GM21367 (cell line): Measurements from ENCODE around the gene SCN10A.

Experiments
- ATAC-seq: cut with Tn5 transposase; IDR thresholded peaks from one replicate; pipeline ENCODE4 v1.9.1; 2021; ENCODE audit not compliant: unreplicated experiment

The SCN10A gene

DNA sequence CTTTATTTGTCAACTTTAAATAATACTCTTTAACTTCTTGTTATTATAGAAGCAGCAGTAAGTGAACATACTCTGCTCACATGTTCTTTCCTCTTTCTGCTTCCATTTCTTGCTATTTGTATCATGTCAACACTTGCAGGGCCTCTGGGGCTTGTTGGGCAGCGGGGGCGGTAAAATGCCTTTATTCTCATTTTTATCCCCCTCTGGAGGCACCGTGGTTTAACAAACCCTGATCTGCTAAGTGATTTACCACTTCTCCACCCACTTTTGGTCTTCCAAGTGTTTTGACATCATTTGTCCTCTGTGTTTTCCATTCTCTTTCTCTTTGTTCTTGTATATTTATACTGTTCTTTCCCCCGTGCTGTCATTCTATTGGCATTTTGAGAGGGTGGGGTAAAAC, 33.9 kb downstream of the SCN10A start:
- ATAC-seq: no peak

DNA sequence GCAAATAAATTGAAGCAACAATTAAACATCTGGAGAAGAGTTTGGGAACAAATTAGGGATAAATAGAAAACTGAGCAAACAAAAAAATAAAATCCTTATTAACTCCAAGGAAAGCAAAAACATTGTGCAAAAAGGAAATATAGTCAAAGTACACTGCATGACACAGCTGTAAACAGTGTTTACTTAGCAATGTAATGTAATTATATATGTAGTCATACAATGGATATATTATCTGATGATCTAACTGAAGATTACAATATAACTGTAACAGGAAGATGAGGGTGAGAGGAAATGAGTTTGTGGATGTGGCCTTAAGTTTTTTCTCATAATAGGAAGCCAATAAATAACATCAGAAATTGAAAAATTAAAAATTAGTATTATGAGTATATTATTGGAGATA, 42.5 kb downstream of the SCN10A start:
- no peak for ATAC-seq

DNA sequence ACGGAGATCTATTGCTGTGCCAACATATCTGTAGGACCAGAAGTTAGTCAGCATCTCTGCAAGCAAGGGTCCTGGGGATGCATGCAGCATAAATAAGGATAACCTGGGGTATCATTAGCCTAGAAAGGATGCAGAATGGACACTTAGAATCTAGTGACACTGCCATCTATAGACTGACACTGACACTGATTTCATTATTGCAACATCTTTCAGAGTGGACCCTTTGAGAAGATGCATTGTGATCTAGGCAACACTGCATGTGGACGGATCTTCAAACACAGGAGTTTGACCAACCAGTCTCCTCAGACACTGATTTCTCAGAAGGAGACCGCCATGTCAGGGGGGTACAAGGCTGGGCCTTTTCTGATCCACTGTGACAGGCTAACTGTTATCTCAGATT, 52.4 kb downstream of the SCN10A start:
- ATAC-seq: no peak

DNA sequence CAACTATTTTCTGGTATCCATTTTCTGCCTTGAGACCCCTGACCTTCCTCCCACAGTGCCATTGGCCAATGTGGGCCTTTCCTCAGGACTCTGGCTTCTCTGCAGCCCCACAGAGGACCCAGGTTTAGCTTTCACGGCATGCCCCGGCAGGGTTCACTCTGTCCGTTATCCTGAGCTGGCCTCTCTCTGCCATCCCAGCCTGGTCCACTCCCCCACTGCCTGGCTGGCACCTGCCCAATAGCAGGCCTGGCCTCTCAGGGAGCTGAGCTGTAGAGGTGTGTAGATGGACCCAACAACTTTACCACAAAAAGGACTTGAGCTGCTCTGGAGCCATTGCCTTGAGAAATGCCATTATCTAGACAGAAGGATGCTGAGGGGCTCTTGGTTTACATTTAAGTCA, 57.5 kb downstream of the SCN10A start:
- no peak for ATAC-seq

DNA sequence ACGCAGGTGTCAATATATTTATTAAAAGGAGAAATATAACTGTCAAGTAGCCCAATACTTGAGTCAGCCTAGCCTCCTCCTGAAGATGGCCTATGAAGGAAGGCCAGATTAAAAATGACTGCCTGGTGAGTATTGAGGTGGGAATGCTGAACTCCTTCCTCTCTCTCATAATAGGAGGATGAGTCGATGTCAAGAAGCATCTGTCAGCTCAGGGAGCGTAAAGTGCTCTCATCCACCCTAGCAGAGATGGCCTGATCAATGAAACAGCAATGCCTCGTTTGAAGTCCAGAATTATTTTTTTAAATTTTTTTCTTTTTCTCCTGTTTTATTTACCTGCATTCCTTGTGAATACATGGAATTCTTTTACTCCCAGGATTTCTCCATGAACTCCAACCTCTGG, 58.3 kb downstream of the SCN10A start:
- no peak for ATAC-seq

DNA sequence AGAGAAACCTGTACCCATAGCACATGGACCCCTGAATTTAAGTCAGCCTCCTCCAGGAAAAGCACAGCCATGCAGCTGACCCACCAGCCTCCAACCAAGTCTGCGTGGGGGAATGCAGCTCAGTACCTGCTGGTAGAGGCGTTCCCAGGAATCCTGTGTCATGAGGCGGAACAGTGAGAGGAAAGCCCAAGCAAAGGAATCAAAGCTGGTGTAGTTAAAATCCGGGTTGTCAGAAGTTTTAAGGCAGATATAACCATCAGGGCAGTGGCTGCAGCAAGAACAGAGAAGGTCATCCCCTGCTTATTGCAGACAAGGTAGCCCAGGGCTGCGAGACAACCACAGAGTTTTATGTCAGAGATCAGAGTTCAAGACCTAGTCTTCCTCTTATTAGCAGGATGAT, 59.1 kb downstream of the SCN10A start:
- ATAC-seq: no peak

DNA sequence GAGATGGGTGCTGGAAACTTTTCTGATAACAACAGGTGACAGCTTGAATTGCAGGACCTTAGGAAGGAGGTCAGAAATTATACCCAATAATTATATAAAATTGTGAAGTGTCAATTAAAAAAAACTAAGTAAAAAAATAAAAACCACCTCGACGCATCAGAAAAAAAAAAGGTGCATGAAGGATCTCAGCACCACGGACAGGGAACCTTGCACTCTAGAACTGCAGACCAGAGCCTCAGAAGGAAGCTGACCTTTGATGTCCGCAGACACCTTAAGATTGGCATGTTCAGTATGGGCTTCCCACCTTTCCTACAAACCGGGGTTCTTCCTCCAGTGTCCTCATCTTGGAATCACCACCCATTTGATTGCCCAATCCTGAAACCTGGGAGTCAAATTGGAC, 60.9 kb downstream of the SCN10A start:
- ATAC-seq: no peak

DNA sequence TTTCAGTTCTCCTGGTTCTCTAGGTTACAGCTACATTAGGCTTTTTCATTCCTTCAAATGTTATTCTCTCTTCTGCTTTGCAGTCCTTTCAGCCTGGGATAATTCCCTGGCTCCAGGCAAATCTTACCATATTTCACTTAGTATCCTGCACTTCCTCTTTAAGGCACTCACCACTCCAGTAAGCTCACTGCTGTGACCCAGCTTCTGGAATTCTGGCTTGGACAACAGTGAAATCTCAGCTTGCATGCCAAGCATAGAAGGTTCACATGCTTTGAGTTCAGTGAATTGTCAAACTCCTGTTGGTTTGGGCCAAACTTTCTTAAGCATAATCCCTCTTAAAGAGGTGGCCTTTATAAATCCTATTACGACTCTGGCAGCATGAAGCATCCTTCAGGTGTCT, 69.4 kb downstream of the SCN10A start:
- ATAC-seq: no peak

DNA sequence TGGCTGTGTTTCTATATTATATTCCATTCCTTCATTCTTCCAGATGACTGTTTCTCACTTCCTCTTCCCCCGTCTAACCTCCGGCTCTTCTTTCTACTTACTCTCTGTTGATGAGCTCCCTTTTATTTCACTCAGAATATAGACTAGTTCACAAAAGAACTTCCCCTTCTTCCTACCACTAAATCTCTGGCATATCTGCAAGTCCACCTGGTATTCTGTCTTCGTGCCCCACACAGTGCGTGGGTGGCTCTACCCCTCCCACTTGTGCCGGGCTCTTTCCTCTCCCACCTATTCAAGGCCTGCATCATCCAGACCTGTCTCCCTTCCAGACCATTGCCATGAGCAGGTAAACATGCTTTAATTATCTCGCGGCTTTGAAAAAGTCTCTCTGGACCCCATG, 73.0 kb downstream of the SCN10A start:
- no peak for ATAC-seq

DNA sequence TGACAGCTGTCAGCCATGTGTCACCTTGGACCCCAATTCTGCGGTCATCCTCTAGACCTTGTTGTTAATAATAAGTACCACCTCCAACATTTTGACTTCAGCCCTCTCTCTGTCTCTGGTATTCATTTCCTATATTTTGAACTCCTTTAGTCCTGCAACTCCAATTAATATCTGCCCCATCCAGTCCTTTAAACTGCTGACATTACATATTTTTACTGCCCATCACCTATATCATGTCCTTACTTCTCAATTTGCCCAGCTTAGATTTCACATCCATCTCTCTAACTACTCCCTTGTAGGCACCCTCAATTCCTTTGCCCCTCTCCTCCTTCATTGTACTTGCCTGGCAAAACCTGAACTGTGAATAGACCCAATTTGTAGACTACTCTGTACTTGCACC, 73.5 kb downstream of the SCN10A start:
- ATAC-seq: no peak

DNA sequence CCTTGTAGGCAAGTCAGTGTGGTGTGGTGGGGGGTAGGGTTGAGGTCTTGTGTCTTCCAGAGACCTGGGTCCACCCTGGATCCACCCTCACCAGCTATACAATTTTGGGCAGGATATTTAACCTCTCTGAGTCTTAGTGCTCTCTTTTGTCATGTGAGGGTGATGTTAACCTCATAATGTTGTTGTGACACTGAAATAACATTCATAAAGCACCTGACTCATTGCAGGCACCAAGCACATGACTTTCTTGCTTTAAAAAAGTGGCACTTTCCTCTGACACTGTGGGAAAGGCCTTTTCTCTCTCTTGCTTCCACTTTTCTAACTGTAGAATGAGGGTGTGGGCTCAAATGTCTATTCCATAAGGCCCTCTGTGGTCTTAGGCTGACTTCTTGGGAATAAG, 75.5 kb downstream of the SCN10A start:
- no peak for ATAC-seq

DNA sequence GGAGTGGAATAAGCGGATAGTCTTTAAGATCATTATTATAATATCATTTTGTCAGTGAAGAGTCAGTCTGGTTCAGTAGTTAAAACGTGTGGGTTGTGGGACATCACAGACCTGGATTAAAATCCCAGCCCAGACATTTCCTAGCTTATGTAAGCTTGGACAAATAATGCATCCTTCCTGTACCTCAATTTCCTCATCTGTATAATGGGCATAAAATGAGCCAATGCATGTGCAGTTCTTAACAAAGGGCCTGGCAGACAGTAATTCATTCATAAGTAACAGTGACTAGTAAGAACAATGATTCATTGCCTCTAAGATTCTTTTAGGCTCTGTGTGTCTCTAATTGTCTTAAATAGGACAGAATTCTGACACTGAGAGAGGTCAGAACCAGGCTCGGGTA, 76.1 kb downstream of the SCN10A start:
- ATAC-seq: no peak

DNA sequence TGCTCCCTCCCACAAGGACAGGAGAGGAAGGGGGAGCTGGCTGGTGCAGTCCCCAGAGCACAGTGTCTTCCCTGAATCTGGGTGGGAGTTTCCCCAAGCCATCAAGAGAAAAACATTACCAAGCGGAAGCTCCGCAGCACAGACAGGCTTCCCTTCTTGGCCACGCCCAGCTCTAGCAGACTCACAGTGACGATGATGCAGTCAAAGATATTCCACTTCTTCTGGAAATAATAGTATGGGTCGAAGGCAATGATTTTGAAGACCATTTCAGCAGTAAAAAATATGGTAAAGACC, 76.7 kb downstream of the SCN10A start:
- ATAC-seq: no peak

DNA sequence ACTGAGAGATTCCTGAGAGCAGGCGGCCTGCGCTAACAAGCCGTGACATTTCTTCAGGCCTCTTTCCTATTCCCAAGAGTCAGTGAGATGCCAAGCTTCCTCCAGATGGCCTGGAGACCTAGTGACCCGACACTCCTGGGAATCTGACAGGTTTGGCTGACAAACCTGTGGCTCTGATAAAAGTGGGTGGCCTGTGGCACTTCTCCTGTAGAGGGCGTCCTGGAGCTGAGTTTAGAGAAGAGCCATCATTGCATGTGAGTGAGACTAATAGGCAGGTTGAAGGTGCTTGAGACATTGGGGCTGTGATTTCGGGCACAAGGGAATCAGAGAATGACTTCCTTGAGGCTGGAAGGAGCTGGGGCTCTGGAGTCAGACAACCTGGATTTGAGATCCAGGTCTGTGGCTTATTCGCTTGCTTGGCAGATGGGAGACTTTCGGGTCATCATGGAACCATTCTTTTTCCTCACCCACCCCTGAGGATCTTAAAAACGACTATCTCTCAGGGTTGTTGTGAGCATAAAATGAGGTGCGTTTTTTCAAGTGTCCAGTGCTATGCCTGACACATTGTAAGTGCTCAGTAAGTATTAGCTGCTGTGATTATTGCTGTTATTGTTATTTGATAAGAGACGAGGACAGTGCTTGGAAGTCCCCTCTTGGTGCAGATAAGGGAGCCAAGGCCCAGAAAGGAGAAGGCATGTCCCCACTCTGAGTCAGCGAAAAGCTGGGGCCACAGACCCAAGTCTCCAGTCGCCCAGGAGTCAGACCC, 77.2 kb downstream of the SCN10A start:
- ATAC-seq: no peak

DNA sequence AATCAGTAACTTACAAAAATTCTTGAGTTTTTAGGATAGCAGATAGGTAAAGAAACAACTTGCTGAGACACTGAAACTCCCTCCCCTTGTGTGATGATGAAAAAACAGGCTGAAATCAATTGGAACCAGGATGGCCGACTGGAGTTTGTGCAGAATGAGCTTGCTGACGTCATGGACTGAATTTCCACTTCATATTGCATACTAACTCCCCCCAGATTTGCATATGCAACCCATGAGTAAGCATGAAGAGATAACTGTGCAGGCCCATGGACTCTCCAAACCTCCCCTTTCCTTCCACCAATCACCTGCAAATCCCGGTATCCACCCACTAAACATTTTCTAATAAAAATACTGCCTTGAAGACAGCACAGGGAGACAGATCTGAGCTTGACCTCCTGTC, 84.5 kb downstream of the SCN10A start:
- ATAC-seq: no peak

DNA sequence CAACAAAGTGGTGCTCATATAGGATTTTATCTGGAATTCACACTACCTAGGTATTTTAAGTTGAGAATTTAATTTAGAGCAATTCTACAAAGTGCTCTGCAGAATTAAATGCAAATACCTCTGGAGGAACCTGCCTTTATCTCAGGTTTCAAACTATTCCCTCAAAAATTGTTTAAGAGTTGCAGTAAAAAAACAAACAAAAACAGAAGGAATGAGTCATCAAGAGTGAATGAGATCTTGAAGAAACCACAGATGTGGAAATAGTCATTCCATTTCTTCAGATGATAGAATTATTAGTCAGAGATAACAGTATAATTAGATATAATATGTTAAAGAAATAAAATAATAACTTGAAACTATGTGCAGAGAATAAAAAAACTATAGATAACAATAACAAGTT, 85.7 kb downstream of the SCN10A start:
- no peak for ATAC-seq

DNA sequence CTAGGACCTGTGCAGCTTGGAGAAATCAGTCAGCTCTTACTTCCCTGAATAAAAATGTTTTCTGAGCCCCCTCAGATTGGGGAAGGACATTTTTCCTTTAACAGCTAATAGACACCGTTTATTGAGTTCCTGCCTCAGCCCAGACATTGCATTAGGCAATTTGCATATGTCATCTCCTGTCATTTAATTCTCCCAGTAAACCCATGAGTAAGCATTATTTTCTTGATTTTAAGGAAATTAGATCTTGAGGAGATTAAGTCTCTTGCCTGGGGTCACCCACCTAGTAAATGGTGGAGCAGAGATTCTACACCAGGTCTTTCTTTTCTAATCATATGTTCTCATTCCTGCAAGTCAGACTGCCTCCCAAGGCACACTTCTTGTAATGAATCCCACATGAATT, 88.0 kb downstream of the SCN10A start:
- ATAC-seq: no peak

DNA sequence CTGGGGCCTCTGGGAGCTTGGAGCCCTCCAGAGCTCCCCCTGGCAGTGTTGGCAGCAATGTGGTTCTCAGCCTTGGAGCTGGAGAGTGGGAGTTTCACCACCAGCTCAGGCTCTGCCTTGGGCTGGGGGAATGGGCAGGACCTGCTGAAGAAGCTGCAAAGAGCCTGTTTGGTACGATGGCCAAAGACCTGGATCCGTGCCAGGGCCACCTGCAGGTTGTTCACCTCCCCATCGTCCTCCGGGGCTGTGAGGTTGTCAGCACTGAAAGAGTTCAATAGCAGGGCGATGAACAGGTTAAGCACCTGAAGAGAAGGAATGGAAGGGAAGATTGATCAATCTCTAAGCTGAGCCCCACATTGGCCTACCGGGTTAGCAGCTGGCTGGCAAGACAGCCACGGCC, 89.3 kb downstream of the SCN10A start:
- no peak for ATAC-seq

DNA sequence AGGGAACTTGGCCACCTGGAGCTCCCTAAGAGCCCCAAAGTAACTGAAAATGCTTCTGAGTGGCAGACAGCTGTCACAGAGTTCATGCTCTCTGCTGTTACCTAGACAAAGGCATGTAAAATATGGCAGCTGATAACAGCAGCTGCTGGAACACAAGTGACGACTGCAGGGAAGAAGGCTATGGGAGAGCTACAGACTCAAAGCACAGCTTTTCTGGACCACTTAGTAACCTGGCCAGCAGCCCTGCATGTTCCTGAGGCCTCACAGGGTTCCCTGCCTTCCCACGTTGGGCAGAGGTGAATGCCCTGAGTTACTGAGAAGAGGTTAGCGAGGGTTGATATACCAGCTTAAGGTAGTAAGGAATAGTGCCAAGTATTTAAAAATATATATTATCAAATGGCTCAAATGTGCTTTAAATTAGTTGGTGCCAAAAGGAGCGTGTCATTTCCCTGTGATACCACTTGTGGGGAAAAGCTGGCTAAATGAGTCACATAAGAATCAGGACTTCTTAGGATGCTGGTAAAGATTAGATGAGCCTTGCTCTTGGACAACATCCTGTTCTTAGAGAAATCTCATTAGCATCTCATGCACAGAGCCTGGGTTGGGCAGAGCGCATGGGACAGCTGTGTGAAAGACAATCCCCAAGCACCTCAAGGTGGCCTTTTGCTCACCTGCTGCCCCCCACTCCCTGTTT, 90.1 kb downstream of the SCN10A start:
- no peak for ATAC-seq

DNA sequence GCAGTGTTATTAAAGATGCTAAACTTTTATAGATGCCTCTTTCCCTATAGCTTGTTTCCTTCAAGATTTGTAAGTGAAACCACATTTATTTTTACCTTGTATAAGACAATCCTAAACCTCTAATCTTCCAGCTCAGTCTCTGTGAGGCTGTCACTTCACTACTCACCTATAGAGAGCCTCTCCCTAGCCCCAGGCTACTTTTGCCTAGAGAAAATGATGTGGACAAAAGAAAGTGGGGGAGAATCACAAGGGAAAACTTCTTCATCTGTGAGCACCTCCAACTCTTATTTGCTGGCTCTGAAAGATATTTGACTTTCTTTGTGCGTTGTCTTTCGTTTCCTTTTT, 91.7 kb downstream of the SCN10A start:
- ATAC-seq: no peak

DNA sequence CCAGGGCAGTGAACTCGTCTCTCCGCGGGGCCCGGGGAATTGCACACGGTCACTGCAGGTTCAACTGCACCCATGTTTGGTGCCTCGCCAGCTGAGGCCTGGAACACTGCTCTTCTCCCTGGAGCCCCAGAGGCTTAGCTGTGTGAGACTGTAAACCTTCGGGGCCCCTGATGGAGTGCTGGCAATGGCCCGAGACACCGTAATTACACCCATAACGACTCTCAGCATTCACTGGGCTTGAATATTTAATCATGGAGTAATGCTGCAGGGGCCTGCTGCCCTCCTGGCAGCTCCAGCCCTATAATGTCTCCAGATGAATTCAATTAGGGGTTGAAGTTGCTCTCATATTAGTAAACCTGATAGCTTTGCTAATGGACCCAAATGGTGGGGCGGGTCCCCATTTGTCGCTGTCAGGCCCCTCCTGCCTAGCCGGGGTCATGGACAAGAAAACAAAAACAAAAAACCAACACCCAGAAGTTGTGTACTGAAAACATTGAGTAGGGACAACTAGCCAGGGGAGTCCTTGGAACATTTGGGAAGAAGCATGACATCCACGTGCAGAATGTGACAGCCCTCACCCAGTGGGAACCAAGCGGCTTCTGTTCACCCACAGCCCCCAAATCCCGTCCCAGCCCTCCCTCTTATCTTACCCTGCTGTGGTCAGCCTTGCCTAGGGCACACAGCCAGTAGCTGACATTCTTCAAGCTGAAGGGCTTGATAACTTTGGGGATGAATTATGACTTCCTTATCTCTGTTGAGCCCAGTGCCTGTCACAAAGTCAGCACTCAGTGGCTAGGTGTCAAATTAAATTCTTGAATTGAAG, 92.2 kb downstream of the SCN10A start:
- ATAC-seq: no peak

DNA sequence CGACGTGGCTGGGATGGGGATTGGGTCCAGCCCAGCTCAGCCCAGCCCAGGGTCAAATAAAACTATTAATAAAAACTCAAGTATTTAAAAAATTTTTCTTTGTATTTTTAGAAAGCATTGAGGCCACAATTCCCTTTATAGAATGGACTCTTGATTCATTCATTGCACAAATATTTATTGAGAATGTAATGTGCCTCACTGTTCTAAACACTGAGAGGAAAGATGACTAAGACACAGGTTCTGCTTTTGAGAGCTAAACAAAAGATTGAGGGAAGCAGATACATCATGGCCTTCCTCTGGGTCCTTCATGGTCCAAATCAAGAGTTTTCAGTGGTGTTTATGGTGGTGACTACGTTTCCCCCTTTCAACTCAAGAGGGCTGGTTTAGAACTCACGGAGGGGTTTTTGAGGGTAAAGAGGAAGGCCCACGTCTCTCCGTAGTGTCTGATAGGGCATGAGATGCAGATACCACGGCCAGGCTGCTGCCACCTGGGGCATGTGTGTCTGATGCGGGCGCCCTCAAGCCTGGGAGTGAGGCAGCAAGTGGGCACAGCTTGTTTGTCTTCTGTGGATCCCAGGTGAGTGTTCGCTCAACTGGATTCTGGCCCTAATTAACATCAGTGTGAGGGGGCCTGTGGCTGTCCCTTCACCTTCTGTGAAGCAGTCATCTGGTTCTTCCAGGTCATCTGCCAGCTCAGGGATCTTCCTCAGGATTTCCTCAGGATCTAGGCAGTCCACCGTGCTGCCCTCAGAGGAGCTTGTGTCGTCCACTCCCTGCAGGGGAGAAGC, 93.0 kb downstream of the SCN10A start:
- no peak for ATAC-seq
